ENCODE measurements around the gene TMEM108.

TMEM108 gene

GRCh38 chr3:133125171-133125570 lies 87.0 kb downstream of the TMEM108 start:
- DNase-seq (ENCODE audit: low read depth), result no peak
- H3K4me3 ChIP-seq (ENCODE audit: low read depth, low read length), result no peak overlapping the region
- no peak for TF ChIP-seq MAX (IDR thresholded peaks at IDR 0.05; ENCODE audit: low read depth, low read length)
- no peak for TF ChIP-seq CTCF (IDR thresholded peaks at IDR 0.05; ENCODE audit: low read depth, low read length)
- no peak for TF ChIP-seq MYC (IDR thresholded peaks at IDR 0.05; ENCODE audit: low read depth, low read length)
- TF ChIP-seq POLR2A (IDR thresholded peaks at IDR 0.05; ENCODE audit: extremely low read depth, insufficient read length), result no peak

- DNase-seq (ENCODE audit: low read depth), result no peak
- no peak for TF ChIP-seq CTCF (IDR thresholded peaks at IDR 0.05; ENCODE audit: low read depth, low read length)
- TF ChIP-seq POLR2A (IDR thresholded peaks at IDR 0.05; ENCODE audit: extremely low read depth, insufficient read length), result no peak
- no peak for TF ChIP-seq MAX (IDR thresholded peaks at IDR 0.05; ENCODE audit: low read depth, low read length)
- TF ChIP-seq MYC (IDR thresholded peaks at IDR 0.05; ENCODE audit: low read depth, low read length), result no peak
- H3K4me3 ChIP-seq (ENCODE audit: low read depth, low read length), result no peak overlapping the region
Measured at GRCh38 chr3:133125802-133126201, 87.6 kb downstream of the TMEM108 start.

GRCh38 chr3:133127381-133127780 lies 89.2 kb downstream of the TMEM108 start:
- no peak overlapping the region for H3K4me3 ChIP-seq (ENCODE audit: low read depth, low read length)
- TF ChIP-seq POLR2A (IDR thresholded peaks at IDR 0.05; ENCODE audit: extremely low read depth, insufficient read length), result no peak
- no peak for TF ChIP-seq MAX (IDR thresholded peaks at IDR 0.05; ENCODE audit: low read depth, low read length)
- no peak for TF ChIP-seq MYC (IDR thresholded peaks at IDR 0.05; ENCODE audit: low read depth, low read length)
- TF ChIP-seq CTCF (IDR thresholded peaks at IDR 0.05; ENCODE audit: low read depth, low read length), result no peak
- DNase-seq (ENCODE audit: low read depth), result no peak

- TF ChIP-seq POLR2A (IDR thresholded peaks at IDR 0.05; ENCODE audit: extremely low read depth, insufficient read length) (no peak), CTCF (IDR thresholded peaks at IDR 0.05; ENCODE audit: low read depth, low read length) (no peak), MAX (IDR thresholded peaks at IDR 0.05; ENCODE audit: low read depth, low read length) (no peak), MYC (IDR thresholded peaks at IDR 0.05; ENCODE audit: low read depth, low read length) (no peak)
- H3K4me3 ChIP-seq (ENCODE audit: low read depth, low read length), result no peak overlapping the region
- DNase-seq (ENCODE audit: low read depth), result no peak
Measured at GRCh38 chr3:133130168-133130567, 92.0 kb downstream of the TMEM108 start.

- no peak overlapping the region for H3K4me3 ChIP-seq (ENCODE audit: low read depth, low read length)
- no peak for TF ChIP-seq CTCF (IDR thresholded peaks at IDR 0.05; ENCODE audit: low read depth, low read length)
- TF ChIP-seq MAX (IDR thresholded peaks at IDR 0.05; ENCODE audit: low read depth, low read length), result no peak
- TF ChIP-seq POLR2A (IDR thresholded peaks at IDR 0.05; ENCODE audit: extremely low read depth, insufficient read length), result no peak
- TF ChIP-seq MYC (IDR thresholded peaks at IDR 0.05; ENCODE audit: low read depth, low read length), result no peak
- no peak for DNase-seq (ENCODE audit: low read depth)
Measured at GRCh38 chr3:133135306-133135705, 97.1 kb downstream of the TMEM108 start.

Measured in NB4 (cell line).